ENCODE data around the gene DPF1.

- no peak for TF ChIP-seq BHLHE40 (IDR thresholded peaks at IDR 0.05; ENCODE audit: borderline replicate concordance)
- no peak for TF ChIP-seq SUZ12 (IDR thresholded peaks at IDR 0.05)
- no peak for TF ChIP-seq ELF4 (IDR thresholded peaks at IDR 0.05)
- TF ChIP-seq CTBP1 (IDR thresholded peaks at IDR 0.05; ENCODE audit: borderline replicate concordance), result no peak
- no peak for TF ChIP-seq FOXM1 (IDR thresholded peaks at IDR 0.05; ENCODE audit: borderline replicate concordance)
- TF ChIP-seq TARDBP (IDR thresholded peaks at IDR 0.05), result no peak
- no peak for TF ChIP-seq SP1 (IDR thresholded peaks at IDR 0.05)
- TF ChIP-seq PKNOX1 (IDR thresholded peaks at IDR 0.05), result no peak
- TF ChIP-seq FOXK2 (IDR thresholded peaks at IDR 0.05), result no peak
- no peak for TF ChIP-seq FOXA1 (IDR thresholded peaks at IDR 0.05)
- TF ChIP-seq ZNF384 (IDR thresholded peaks at IDR 0.05), result no peak
Measured at GRCh38 chr19:38216785-38217641, 7.0 kb downstream of the DPF1 start.

Data from HEK293T (cell line).